ENCODE data around the gene KIAA0753. TPM values are rescaled to one million over a fixed set of nuclear protein-coding genes. Genes with fewer than 3 reads are reported as not detected.

The KIAA0753 gene
- total RNA-seq, 4 donors from 2014 or later = 3.0 to 6.3 (median 3.6) TPM

GRCh38 chr17:6531575-6531974 lies 108.9 kb downstream of the KIAA0753 start:
- in situ Hi-C loops (cut with MboI; ENCODE audit: low sequenced_read_pairs in 4 of 4) (no loop called here), intact Hi-C loops (cut with DNase I; ENCODE audit: low total_unique reads) (no loop called here)
- Histone ChIP-seq H3K9me3 (no peaks in the 10 kb centered on the region), H3K27ac (no peak overlapping the region), H3K36me3 (no peaks in the 10 kb centered on the region), H3K4me3 (no peak overlapping the region), H3K27me3 (no peaks in the 10 kb centered on the region), H3K4me1 (peaks cover 4 to 15% of the 10 kb centered on the region in 2 donors)
- ATAC-seq = no peak
- TF ChIP-seq POLR2A (IDR thresholded peaks at IDR 0.05) = no peak
- no peak for TF ChIP-seq CTCF (IDR thresholded peaks at IDR 0.05 in 4 of 5, conservative IDR thresholded peaks at IDR 0.05 in 1 of 5)
- no peak for DNase-seq

- DNase-seq = no peak
- no peak for ATAC-seq
- intact Hi-C loops (cut with DNase I; ENCODE audit: low total_unique reads) = no loop called here
- Histone ChIP-seq H3K4me3 (no peak overlapping the region), H3K9me3 (no peaks in the 10 kb centered on the region), H3K36me3 (no peaks in the 10 kb centered on the region), H3K27ac (no peak overlapping the region), H3K4me1 (peaks cover 4 to 15% of the 10 kb centered on the region in 2 donors), H3K27me3 (no peaks in the 10 kb centered on the region)
- TF ChIP-seq CTCF (IDR thresholded peaks at IDR 0.05 in 4 of 5, conservative IDR thresholded peaks at IDR 0.05 in 1 of 5) (no peak), POLR2A (IDR thresholded peaks at IDR 0.05) (no peak)
- in situ Hi-C loops (cut with MboI; ENCODE audit: low sequenced_read_pairs in 4 of 4) = no loop called here
These were observed 110.1 kb downstream of the KIAA0753 start for GRCh38 chr17:6530324-6530920.

- H3K4me1 ChIP-seq = peaks cover 4 to 15% of the 10 kb centered on the region in 2 donors
- ATAC-seq = no peak
- no peaks in the 10 kb centered on the region for H3K27me3 ChIP-seq
- H3K9me3 ChIP-seq = no peaks in the 10 kb centered on the region
- H3K27ac ChIP-seq = no peak overlapping the region
- intact Hi-C loops (cut with DNase I; ENCODE audit: low total_unique reads) = no loop called here
- H3K36me3 ChIP-seq = no peaks in the 10 kb centered on the region
- H3K4me3 ChIP-seq = no peak overlapping the region
- no peak for DNase-seq
- TF ChIP-seq CTCF (IDR thresholded peaks at IDR 0.05 in 4 of 5, conservative IDR thresholded peaks at IDR 0.05 in 1 of 5) (no peak), POLR2A (IDR thresholded peaks at IDR 0.05) (no peak)
- in situ Hi-C loops (cut with MboI; ENCODE audit: low sequenced_read_pairs in 4 of 4) = no loop called here
These were observed 112.0 kb downstream of the KIAA0753 start for GRCh38 chr17:6528557-6528956.

Small RNAs within 50 kb of the gene (microRNA-seq; reads per million reads assigned to microRNA genes)
- 0 reads per million in 2 donors for gene MIR4520-1 (ENCODE audit: borderline replicate concordance in 2 of 2)
- gene MIR4520-2 (ENCODE audit: borderline replicate concordance in 2 of 2) = 0 reads per million in 2 donors

Other genes starting within 250 kb of the KIAA0753 start
- gene AIPL1, start 205.6 kb downstream of the KIAA0753 start, total RNA-seq = not detected
- under 1 TPM in 1 of 4 donors, not detected in 3; 0.51 TPM for gene PIMREG, start 196.3 kb downstream of the KIAA0753 start, total RNA-seq
- under 1 TPM; 0.13 to 0.87 (median 0.41) TPM for gene PITPNM3, start 84.2 kb downstream of the KIAA0753 start, total RNA-seq
- gene TXNDC17, start 349 bp upstream of the KIAA0753 start, total RNA-seq = 100 to 1,000 TPM in 2 of 4 donors, 10 to 100 TPM in 2; 85.5 to 183 (median 106) TPM
- 1 to 10 TPM; 3.8 to 8.6 (median 7.2) TPM for gene MED31, start 10.9 kb upstream of the KIAA0753 start, total RNA-seq
- gene C17orf100, start 11.1 kb upstream of the KIAA0753 start, total RNA-seq = under 1 TPM in 1 of 4 donors, not detected in 3; 0.27 TPM
- gene SLC13A5, start 72.7 kb upstream of the KIAA0753 start, total RNA-seq = under 1 TPM in 3 of 4 donors, not detected in 1; 0.10 to 0.64 (median 0.39) TPM
- 10 to 100 TPM in 2 of 4 donors, 1 to 10 TPM in 2; 6.1 to 15.7 (median 9.8) TPM for gene XAF1, start 115.3 kb upstream of the KIAA0753 start, total RNA-seq
- gene FBXO39, start 135.5 kb upstream of the KIAA0753 start, total RNA-seq = not detected
- not detected for gene TEKT1, start 191.0 kb upstream of the KIAA0753 start, total RNA-seq